NCI-H2227 treated with DMSO at 0.1 percent for 48 hours (cell line): Measurements from ENCODE around the gene WNT6.

Experiments
- DNase-seq: peaks from one replicate; lab custom pipeline; 2025; lab: John Stamatoyannopoulos, UW

Gene WNT6

GRCh38 chr2:218857371-218858137 lies 2.1 kb upstream of the WNT6 start:
- DNase-seq: peak; percentile 15

DNA sequence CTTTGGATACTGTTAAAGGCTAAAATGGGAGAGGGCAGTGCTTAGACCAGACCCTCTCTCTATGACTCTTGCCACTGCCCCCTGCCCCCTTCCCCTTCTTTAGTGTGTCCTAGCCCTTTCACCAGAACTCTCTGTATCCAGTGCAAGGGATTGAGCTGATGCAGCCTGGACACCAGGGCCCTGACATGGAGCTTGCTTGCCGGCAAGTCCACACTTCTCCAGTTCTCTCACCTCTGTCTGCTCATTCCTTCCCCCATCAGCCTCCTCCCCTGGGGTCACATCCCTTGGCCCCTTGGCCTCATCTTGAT lies 1.5 kb upstream of the WNT6 start:
- DNase-seq: no peak

- no peak for DNase-seq
Measured at GRCh38 chr2:218858671-218859555, 692 bp upstream of the WNT6 start.

DNA sequence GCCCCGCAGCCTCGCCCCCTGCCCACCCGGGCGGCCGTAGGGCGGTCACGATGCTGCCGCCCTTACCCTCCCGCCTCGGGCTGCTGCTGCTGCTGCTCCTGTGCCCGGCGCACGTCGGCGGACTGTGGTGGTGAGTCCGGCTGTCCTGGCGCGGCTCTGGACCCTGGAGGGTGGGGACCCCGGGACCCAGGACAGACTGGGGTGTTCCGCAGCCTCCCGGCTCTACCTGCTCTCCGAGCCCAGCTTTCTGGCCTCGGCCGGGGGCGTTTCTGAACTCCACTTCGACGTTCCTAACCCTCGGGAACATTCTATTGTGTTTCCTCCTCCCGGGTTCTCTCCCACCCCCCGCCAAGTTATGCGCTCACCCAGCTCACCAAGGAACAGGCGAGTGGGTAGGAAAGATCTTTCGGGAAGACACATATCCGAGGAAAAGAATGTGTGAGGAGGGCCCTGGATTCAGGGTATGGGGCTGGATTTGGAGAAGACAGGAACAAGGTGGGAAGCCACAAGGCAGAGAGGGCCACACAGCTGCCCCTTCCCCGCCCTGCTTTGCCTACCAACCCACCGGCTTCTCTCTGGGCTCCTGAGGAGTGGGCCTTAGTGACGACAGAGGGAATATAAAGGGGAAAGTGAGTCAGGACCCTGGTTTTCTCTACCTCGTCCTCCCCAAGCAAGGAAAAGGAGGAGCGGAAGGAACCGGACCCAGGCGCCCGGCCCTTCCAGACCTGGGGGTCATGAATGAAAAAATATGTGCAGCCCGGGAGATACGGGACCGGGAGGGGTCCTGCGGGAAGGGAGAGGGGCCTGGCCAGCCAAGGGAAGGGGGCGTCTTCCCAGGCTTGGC lies 605 bp downstream of the WNT6 start:
- DNase-seq: no peak

DNA sequence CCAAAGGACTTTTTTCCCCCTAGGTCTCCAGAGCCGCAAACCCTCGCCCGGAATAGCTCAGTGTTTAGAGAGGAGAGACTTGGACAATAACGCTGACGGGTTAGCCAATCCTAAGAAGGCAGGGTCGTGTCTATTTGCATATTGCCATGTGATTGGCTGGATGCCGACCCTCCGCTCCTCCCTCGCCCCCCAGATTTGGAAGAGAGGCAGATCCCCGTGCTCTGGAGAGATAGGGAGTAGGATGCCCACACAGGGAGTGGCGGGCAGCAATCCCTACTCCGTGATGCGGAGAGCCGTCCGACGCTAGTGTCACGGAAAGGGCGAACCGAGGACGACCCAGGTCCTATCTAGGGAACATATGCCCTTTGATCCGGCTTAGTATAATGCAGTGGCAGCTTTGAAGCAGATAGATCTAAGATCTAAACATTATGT lies 1.4 kb downstream of the WNT6 start:
- DNase-seq: peak; percentile 91

DNA sequence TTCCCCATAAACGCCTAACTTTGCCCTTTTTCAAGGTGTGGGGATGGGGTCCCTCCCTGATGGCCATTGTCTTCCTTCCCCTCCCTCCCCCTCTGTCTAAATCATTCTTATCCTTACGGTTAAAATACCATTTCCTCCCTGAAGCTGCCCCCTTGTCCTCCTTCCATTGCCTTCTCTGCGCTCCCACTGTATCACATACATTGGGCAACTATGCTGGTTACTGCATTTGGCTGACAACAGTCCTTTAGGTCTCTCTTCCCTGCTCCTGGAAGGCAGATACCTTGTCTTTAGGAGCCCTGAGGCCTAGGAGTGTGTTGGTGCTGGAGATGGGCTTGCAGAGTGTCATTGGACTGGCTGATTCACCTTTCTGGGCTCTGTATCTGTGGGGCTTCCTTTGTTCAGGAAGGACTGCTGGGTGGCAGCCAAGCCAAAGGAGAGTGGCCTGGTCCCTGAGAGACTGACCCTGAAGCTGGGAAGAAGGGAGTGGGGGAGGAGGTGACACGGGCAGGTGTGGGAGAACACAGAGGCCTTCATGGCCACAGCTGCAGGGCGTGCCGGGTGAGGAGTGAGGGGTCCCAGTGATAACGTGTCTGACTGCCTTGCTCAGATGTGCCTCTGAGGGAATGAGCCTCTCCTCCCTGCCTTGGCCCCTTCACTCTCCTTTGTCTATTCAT lies 2.2 kb downstream of the WNT6 start:
- no peak for DNase-seq

GRCh38 chr2:218863021-218863520 lies 3.5 kb downstream of the WNT6 start:
- no peak for DNase-seq

GRCh38 chr2:218865396-218865795 lies 5.8 kb downstream of the WNT6 start:
- DNase-seq: no peak

- DNase-seq: no peak
Measured at GRCh38 chr2:218865999-218866398, 6.4 kb downstream of the WNT6 start.

GRCh38 chr2:218867900-218868299 lies 8.3 kb downstream of the WNT6 start:
- DNase-seq: no peak

DNA sequence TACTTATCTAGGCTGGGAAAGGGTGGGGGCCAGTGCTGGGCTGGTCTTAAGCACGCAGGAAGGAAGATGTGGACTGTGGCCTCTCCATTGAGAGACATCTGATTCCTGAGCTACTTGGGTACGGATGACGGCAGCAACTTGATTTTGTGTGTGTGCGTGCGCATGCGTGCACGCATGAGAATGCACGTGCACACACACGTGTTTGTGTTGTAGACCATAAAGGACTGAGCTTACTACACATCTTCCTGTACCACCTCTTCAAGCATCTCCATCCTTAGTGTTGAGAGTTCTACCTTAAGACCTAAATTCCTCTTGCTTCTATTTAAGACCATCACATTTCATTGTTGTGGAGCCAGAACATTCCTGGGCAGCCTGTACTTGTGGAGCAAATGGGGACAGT lies 9.5 kb downstream of the WNT6 start:
- DNase-seq: no peak

DNA sequence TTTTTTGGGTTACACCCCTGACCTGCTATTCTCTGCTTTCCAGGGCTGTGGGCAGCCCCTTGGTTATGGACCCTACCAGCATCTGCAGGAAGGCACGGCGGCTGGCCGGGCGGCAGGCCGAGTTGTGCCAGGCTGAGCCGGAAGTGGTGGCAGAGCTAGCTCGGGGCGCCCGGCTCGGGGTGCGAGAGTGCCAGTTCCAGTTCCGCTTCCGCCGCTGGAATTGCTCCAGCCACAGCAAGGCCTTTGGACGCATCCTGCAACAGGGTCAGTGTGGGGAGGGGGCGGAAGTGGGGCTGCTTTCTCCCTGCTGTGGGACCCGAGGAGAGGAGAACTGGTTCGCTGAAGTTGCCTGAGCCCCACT lies 11.4 kb downstream of the WNT6 start:
- DNase-seq: no peak

GRCh38 chr2:218871345-218872302 lies 12.0 kb downstream of the WNT6 start:
- DNase-seq: no peak

DNA sequence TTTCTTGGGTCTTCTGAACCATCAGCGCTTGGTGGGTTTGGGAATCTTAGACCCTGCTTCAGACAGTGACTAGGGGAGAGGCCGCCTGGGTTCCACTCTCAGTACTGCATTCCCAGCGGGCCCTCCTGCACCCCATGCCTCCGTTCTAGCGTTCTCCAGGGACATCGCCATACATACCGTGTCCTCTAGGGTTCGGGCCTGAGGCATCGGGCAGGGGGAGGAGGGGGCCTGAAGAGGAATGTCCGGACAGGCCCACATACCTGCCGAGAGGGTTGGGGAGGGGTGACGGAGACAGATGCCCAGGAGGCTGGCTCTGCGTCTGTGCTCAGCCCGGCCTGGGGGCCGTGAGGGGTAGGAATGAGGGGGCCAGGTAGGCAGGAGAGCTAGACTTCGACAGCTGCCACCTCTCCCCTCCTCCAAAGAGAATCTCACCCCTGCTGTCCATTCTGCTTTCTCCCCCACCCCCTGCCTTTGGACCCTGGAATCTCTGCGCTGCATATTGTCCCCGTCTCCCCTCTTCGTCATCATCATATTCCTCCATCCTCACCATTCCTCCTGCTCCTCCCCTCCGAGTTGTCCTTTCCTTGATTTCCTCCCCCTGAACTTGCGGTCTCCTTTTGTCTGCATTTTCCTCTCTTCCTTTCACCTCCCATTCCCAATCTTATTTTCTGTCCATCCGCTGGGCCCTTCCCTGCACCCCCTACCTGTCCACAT lies 13.2 kb downstream of the WNT6 start:
- no peak for DNase-seq

DNA sequence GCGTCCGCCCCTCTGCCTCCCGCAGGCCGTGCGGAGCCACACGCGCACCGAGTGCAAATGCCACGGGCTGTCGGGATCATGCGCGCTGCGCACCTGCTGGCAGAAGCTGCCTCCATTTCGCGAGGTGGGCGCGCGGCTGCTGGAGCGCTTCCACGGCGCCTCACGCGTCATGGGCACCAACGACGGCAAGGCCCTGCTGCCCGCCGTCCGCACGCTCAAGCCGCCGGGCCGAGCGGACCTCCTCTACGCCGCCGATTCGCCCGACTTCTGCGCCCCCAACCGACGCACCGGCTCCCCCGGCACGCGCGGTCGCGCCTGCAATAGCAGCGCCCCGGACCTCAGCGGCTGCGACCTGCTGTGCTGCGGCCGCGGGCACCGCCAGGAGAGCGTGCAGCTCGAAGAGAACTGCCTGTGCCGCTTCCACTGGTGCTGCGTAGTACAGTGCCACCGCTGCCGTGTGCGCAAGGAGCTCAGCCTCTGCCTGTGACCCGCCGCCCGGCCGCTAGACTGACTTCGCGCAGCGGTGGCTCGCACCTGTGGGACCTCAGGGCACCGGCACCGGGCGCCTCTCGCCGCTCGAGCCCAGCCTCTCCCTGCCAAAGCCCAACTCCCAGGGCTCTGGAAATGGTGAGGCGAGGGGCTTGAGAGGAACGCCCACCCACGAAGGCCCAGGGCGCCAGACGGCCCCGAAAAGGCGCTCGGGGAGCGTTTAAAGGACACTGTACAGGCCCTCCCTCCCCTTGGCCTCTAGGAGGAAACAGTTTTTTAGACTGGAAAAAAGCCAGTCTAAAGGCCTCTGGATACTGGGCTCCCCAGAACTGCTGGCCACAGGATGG lies 14.0 kb downstream of the WNT6 start:
- DNase-seq: no peak

DNA sequence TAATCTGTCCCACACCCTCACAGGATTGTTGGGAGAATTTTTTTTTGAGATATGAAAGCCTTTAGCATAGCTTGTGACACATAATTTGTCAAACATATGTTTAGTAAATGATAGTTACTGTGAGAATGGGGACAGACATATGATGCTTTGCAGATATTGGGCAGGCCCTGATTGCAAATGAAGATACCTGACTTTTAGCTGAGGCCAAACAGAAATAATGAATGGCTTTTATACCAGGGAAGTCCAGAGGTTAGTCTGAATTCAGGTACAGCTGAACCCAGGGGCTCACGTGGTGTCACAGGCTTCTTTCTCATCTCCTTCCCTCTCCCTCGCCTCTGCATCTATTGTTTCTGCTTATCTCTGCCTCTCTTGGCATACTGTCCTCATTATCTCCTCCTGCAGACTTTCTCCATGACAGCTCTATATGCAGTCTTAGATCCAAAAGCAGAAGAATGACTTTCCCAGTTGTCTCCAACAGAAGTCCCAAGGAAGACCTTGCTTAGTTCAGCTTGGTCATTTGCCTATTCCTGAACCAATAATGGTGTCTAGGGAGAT lies 16.2 kb downstream of the WNT6 start:
- no peak for DNase-seq

DNA sequence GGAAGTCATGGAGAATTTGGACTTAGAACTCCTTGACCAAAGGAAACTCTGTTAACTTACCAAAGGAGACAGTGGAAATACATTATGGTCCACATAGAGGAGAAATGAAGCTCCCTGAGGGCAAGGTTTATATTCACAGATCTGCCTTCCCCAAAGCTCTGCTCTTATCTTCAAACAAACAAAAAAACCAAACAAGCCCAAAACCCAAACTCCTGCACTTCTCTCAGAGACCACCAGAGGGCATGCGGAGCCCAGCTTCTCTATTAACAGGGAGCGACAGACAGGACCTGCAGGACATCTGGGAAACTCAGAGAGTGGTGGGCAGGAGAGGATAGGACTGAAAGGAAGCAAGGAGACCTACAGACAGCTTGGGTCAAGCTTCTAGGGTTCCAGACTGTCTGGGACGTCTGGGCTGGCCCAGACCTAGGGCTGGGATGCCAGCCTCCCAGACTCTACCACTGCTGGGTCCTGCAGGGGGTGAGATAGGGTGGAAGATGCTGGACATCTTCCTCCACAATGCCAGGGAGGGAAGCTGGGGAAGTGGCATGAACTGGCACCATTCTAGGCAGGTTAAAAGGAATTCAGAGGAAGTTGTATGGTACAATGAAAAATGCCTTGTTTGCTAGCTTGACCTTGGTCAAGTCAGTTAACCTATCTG lies 17.1 kb downstream of the WNT6 start:
- peak; percentile 86 for DNase-seq

DNA sequence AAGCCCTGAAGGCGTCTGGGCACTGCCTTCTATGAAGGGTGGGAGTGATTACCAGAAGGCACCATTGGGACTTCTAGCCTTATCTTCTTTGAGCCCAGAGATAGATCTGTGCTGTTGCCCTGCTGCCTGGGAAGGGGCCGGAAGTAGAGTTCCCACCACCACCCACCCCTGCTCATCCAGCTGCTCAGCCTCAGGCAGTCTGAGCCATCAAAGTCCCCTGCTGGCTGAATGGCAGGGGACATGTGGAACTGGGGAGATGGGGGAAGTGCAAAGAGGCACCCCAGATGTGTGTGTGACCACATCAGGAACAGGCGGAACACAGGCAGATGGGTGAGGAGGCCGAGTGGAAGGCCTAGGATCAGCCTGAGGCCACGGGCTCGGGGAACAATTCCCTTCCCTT lies 17.7 kb downstream of the WNT6 start:
- DNase-seq: no peak
